Stimulated activated CD8-positive, alpha-beta memory T cell treated with anti-CD3 and anti-CD28 coated beads, Interleukin-7, amount 100 ng/mL, for 1 hour (primary cell): Measurements from ENCODE around the gene TRAPPC4.
"Not testable (repeated sequence)": the region's sequence is repeated elsewhere in the genome, so short reads cannot be mapped to it uniquely, and the experiment has no call there.

Source experiments
- DNase-seq, 2 donors: peaks; one replicate each; pipeline ENCODE4 v3.0.0-alpha.2; 2020; ENCODE audit warnings: low read depth in 2 of 2

Gene TRAPPC4

GRCh38 chr11:119018074-119018938, at the start of gene TRAPPC4, which contains the start of gene RPS25:
TSS of gene TRAPPC4 (plus strand) at chr11:119018766. CDS start at chr11:119018796, 30 bp downstream.
TSS of gene RPS25 (minus strand) at chr11:119018343. CDS start at chr11:119018284, 59 bp downstream.
- DNase-seq = peak; percentile 85 to 88

- not testable (repeated sequence) for DNase-seq
Observed at GRCh38 chr11:118969508-118969907, 49.1 kb upstream of the TRAPPC4 start.

- DNase-seq = no peak
Observed at GRCh38 chr11:118971646-118972045, 46.9 kb upstream of the TRAPPC4 start, which contains the start of gene FOXR1. TSS of gene FOXR1 (plus strand) at chr11:118971761. CDS start at chr11:118971932, 171 bp downstream.

GRCh38 chr11:118973985-118974384, 44.6 kb upstream of the TRAPPC4 start:
- no peak for DNase-seq

- DNase-seq = no peak
Observed at GRCh38 chr11:118975771-118976709, 42.5 kb upstream of the TRAPPC4 start.

GRCh38 chr11:118979434-118979833, 39.1 kb upstream of the TRAPPC4 start:
- no peak for DNase-seq

- no peak for DNase-seq
Observed at GRCh38 chr11:118980191-118980881, 38.2 kb upstream of the TRAPPC4 start.

GRCh38 chr11:118984337-118984736, 34.2 kb upstream of the TRAPPC4 start:
- DNase-seq = not testable (repeated sequence)

- no peak for DNase-seq
Observed at GRCh38 chr11:118984825-118985224, 33.7 kb upstream of the TRAPPC4 start.

GRCh38 chr11:118988280-118988679, 30.3 kb upstream of the TRAPPC4 start:
- DNase-seq = no peak

- not testable (repeated sequence) for DNase-seq
Observed at GRCh38 chr11:118991486-118992038, 27.0 kb upstream of the TRAPPC4 start.

GRCh38 chr11:118996926-118997626, 21.5 kb upstream of the TRAPPC4 start:
- no peak for DNase-seq

GRCh38 chr11:118997627-118998387, 20.8 kb upstream of the TRAPPC4 start, which contains the start of gene CENATAC:
TSS of gene CENATAC (plus strand) at chr11:118998138. CDS start at chr11:118998198, 60 bp downstream.
- DNase-seq = peak; percentile 87 to 93

GRCh38 chr11:118998388-118998717, 20.2 kb upstream of the TRAPPC4 start:
- no peak for DNase-seq

- no peak for DNase-seq
Observed at GRCh38 chr11:118998822-118999221, 19.7 kb upstream of the TRAPPC4 start.

- DNase-seq = no peak
Observed at GRCh38 chr11:119000906-119001305, 17.7 kb upstream of the TRAPPC4 start.

GRCh38 chr11:119006656-119007055, 11.9 kb upstream of the TRAPPC4 start:
- no peak for DNase-seq

GRCh38 chr11:119011476-119012053, 7.0 kb upstream of the TRAPPC4 start:
- no peak for DNase-seq

GRCh38 chr11:119012629-119013170, 5.9 kb upstream of the TRAPPC4 start:
- no peak for DNase-seq
